LNCaP clone FGC (cell line): Measurements from ENCODE around the gene FOSL2.

Source experiments
- DNase-seq: peaks from one replicate; pipeline ENCODE4 v3.0.0-alpha.2; 2011; ENCODE audit warnings: low read depth
- H3K4me3 ChIP-seq: 2 replicates; pipeline ENCODE4 v1.5.1; 2011; ENCODE audit warnings: mild to moderate bottlenecking, low read depth, low read length, control low read depth
- CTCF ChIP-seq: IDR thresholded peaks from 2 replicates; pipeline ENCODE4 v1.5.1; 2012; ENCODE audit warnings: mild to moderate bottlenecking; ENCODE audit not compliant: control insufficient read depth, insufficient read depth; ENCODE audit errors: extremely low read depth

FOSL2 gene

GRCh38 chr2:28413899-28414295 is 21.2 kb downstream of the FOSL2 start:
- no peak for TF ChIP-seq CTCF
- no peak for DNase-seq
- H3K4me3 ChIP-seq = no peak overlapping the region

- no peak for TF ChIP-seq CTCF
- no peak for DNase-seq
These were observed 21.9 kb downstream of the FOSL2 start for GRCh38 chr2:28414583-28414982.

GRCh38 chr2:28415010-28415409 is 22.4 kb downstream of the FOSL2 start:
- TF ChIP-seq CTCF = no peak
- no peak for DNase-seq
- no peak overlapping the region for H3K4me3 ChIP-seq

More at GRCh38 chr2:28414583-28414982, 21.9 kb downstream of the FOSL2 start:
- no peak overlapping the region for H3K4me3 ChIP-seq

GRCh38 chr2:28415715-28416114 is 23.1 kb downstream of the FOSL2 start:
- DNase-seq = no peak
- TF ChIP-seq CTCF = no peak
- no peak overlapping the region for H3K4me3 ChIP-seq

GRCh38 chr2:28419003-28419402 is 26.3 kb downstream of the FOSL2 start:
- TF ChIP-seq CTCF = no peak
- H3K4me3 ChIP-seq = no peak overlapping the region
- no peak for DNase-seq

- no peak for DNase-seq
- TF ChIP-seq CTCF = no peak
- H3K4me3 ChIP-seq = no peak overlapping the region
These were observed 27.0 kb downstream of the FOSL2 start for GRCh38 chr2:28419443-28420270.

GRCh38 chr2:28420722-28421121 is 28.1 kb downstream of the FOSL2 start:
- H3K4me3 ChIP-seq = no peak overlapping the region
- DNase-seq = no peak
- TF ChIP-seq CTCF = no peak
